ENCODE measurements around the gene CACFD1.

CACFD1 gene

DNA sequence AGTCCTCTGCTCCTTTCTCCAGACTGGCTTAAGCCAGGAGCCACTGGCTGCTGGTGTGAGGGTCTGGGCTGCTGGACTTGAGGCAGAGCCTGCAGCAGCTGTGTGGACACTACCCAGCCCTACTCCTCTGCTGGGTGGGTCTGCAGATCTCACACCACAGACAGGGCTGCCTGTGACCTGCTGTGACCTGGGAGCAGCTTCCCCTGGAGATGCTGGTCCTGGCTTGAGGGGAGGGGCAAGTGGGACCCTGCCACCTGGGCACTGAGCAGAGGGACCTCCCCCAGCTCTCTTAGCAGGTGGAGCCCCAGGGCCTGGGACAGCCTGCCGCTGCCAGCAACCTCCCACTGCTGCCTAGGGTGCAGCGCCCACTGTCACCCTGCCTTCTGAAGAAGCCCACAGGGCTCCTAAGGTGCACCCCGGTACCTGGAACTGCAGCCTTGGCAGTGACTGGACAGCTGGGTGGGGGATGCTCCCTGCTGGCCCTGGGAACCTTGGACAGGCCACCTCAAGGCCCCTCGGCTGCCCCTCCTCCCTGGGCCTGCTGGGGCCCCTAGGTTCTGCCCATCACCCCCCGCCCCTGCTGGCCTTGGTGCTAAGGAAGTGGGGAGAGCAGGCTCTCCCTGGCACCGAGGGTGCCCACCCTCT is 9.1 kb downstream of the CACFD1 start:
- no peak overlapping the region for H3K4me3 ChIP-seq (ENCODE audit: low read depth, low read length)
- TF ChIP-seq CTCF (IDR thresholded peaks at IDR 0.05; ENCODE audit: control insufficient read depth, extremely low read depth, insufficient read depth) = no peak

GRCh38 chr9:133470427-133470924 is 10.7 kb downstream of the CACFD1 start:
- H3K4me3 ChIP-seq (ENCODE audit: low read depth, low read length) = no peak overlapping the region
- TF ChIP-seq CTCF (IDR thresholded peaks at IDR 0.05; ENCODE audit: control insufficient read depth, extremely low read depth, insufficient read depth) = no peak
- no peak for DNase-seq (ENCODE audit: low read depth)

More for the DNA sequence above, 9.1 kb downstream of the CACFD1 start:
- DNase-seq (ENCODE audit: low read depth) = no peak

- no peak overlapping the region for H3K4me3 ChIP-seq (ENCODE audit: low read depth, low read length)
- no peak for DNase-seq (ENCODE audit: low read depth)
- no peak for TF ChIP-seq CTCF (IDR thresholded peaks at IDR 0.05; ENCODE audit: control insufficient read depth, extremely low read depth, insufficient read depth)
Observed at GRCh38 chr9:133470988-133471387, 11.2 kb downstream of the CACFD1 start.

DNA sequence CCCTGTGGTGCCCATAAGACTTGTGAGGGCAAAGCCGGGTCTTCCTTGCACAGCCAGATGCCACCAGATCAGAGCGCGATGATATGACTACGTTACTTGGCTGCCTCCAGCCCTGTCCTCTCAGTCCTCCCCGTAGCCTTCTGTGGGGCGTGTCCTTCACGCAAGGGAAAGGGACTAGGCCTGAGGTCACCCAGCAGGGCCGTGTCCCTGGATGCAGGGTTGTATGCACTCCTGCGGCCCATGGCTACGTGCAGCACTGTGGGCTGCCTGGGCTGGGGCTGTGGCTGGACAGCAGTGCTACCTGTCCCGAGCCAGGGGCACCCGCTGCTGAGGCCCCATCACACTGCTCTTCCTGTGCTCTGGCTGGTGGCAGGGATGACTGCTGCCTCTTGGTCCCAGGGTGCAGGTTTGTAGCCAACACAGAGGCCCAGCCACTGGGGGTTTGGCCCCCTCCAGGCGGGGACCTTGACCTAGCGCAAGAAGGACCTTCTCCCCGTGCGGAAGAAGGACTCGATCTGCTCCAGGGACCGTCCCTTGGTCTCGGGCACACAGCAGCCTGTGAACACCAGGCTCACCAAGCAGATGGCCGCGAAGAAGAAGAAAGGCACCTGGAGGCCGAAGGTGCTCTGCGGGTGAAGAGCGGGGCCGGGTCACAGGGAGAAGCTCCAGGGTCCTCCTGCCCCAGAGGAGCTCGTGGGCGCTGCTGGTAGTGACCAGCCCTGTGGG is 11.9 kb downstream of the CACFD1 start:
- DNase-seq (ENCODE audit: low read depth) = no peak
- no peak overlapping the region for H3K4me3 ChIP-seq (ENCODE audit: low read depth, low read length)
- no peak for TF ChIP-seq CTCF (IDR thresholded peaks at IDR 0.05; ENCODE audit: control insufficient read depth, extremely low read depth, insufficient read depth)

DNA sequence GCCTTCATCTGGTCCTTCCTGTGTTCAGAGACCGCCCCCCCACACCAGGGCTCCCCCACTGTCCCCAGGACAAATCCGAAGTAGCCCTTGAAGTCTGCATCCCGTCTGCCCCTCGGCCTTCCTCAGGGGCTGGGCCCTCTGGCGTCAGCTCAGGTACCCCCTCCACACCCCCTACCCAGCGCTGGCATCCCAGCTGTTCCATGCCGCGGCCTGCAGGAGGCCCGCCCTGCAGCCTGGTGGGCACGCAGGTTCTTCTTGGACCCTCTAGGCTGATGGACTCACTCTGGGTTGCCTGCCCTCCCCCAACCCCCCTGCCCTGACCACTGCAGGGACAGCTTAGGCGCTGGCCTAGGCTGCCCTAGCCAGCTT is 12.5 kb downstream of the CACFD1 start:
- H3K4me3 ChIP-seq (ENCODE audit: low read depth, low read length) = no peak overlapping the region
- DNase-seq (ENCODE audit: low read depth) = no peak
- TF ChIP-seq CTCF (IDR thresholded peaks at IDR 0.05; ENCODE audit: control insufficient read depth, extremely low read depth, insufficient read depth) = no peak

DNA sequence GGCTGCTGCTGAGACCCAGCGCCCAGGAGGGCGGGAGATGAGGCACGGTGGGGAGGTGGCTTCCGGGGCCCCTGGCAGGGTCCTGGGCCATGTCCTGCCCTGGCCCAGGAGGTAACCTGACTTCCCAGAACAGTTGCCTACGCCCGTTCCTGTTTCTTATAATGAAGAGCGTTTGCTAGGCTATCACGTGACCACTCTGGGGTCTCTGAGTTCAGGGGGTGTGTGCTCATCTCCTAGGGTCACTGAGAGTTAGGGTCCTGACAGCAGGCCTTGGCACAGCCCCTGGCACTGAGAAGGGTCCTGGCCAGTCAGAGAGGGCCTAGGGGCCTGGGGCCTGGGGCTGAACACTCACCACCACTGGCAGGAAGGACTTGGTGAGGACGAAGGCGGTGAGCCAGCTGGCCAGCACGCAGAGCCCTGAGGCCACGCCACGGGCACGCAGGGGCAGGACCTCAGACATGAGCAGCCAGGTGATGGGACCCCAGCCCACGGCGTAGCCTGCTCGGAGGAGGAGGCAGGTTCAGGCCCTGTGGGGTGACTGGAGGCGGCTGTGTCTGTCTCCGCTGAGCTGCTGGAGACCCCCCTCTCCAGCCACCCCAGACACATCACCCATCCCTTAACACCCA is 13.1 kb downstream of the CACFD1 start:
- no peak for TF ChIP-seq CTCF (IDR thresholded peaks at IDR 0.05; ENCODE audit: control insufficient read depth, extremely low read depth, insufficient read depth)
- no peak for DNase-seq (ENCODE audit: low read depth)
- no peak overlapping the region for H3K4me3 ChIP-seq (ENCODE audit: low read depth, low read length)
